ENCODE measurements around the gene GPATCH8. TPM values are rescaled to one million over a fixed set of nuclear protein-coding genes. Genes with fewer than 3 reads are reported as not detected.

The GPATCH8 gene
- total and polyA plus RNA-seq, 10 of the 15 experiments (the other 5 are each of a cell fraction or from before 2014, with no cell fraction given): 11.7 to 45.1 (median 21.3) TPM

DNA sequence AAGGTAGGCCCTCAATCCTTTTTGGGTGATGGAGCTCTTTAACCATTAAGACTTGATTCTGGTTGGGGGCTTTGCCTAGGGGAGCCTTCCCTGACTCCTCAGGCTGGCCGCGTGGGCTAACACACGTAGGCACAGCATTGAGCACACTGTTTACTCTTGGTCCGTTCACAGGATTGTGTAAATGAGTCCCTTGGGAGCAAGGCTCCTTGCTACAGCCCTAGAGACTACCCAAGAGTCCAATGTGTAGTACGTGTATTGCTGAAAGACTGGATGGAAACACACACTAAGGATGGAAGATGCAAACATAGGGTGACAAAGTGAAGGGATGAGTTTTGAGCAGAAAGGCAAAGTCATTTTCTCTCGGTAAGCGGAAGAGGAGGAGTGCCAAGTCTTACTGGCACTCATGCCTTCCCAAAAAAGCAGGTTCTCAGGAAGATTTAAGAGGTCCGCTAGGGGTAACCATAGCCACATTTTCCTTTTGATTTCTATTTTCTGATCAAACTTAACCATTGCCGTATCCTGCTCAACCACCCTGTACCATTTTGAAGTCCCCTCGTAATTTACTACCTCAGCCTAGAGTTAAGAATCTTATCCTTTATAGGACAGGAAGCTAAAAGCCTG, 112.8 kb downstream of the GPATCH8 start:
- ChIA-PET SMC1A (ENCODE audit: uncharacterized antibody, unreplicated experiment) (interaction anchor here (1.0 kb wide), 1 partner anchor 25 kb away, joined by 3 read pairs; no protein-coding TSS in a partner anchor), CTCF (no interaction called here), RAD21 (ENCODE audit: unreplicated experiment) (interaction anchor here (0.6 kb wide), 1 partner anchor 433 kb away, joined by 3 read pairs; no protein-coding TSS in a partner anchor), POLR2A (interaction anchor here (0.5 kb wide), 1 partner anchor 433 kb away, joined by 5 read pairs; no protein-coding TSS in a partner anchor)
- TF ChIP-seq, protein P1, sequence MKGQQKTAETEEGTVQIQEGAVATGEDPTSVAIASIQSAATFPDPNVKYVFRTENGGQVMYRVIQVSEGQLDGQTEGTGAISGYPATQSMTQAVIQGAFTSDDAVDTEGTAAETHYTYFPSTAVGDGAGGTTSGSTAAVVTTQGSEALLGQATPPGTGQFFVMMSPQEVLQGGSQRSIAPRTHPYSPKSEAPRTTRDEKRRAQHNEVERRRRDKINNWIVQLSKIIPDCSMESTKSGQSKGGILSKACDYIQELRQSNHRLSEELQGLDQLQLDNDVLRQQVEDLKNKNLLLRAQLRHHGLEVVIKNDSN (IDR thresholded peaks at IDR 0.05; ENCODE audit: borderline replicate concordance, extremely low read length, insufficient read depth, low read depth, low read length): no peak
- TF ChIP-seq LARP7 (IDR thresholded peaks at IDR 0.05): no peak
- TF ChIP-seq CHD4 (IDR thresholded peaks at IDR 0.05): no peak
- TF ChIP-seq, protein P2, sequence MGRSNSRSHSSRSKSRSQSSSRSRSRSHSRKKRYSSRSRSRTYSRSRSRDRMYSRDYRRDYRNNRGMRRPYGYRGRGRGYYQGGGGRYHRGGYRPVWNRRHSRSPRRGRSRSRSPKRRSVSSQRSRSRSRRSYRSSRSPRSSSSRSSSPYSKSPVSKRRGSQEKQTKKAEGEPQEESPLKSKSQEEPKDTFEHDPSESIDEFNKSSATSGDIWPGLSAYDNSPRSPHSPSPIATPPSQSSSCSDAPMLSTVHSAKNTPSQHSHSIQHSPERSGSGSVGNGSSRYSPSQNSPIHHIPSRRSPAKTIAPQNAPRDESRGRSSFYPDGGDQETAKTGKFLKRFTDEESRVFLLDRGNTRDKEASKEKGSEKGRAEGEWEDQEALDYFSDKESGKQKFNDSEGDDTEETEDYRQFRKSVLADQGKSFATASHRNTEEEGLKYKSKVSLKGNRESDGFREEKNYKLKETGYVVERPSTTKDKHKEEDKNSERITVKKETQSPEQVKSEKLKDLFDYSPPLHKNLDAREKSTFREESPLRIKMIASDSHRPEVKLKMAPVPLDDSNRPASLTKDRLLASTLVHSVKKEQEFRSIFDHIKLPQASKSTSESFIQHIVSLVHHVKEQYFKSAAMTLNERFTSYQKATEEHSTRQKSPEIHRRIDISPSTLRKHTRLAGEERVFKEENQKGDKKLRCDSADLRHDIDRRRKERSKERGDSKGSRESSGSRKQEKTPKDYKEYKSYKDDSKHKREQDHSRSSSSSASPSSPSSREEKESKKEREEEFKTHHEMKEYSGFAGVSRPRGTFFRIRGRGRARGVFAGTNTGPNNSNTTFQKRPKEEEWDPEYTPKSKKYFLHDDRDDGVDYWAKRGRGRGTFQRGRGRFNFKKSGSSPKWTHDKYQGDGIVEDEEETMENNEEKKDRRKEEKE (IDR thresholded peaks at IDR 0.05): no peak
- TF ChIP-seq, protein P3, sequence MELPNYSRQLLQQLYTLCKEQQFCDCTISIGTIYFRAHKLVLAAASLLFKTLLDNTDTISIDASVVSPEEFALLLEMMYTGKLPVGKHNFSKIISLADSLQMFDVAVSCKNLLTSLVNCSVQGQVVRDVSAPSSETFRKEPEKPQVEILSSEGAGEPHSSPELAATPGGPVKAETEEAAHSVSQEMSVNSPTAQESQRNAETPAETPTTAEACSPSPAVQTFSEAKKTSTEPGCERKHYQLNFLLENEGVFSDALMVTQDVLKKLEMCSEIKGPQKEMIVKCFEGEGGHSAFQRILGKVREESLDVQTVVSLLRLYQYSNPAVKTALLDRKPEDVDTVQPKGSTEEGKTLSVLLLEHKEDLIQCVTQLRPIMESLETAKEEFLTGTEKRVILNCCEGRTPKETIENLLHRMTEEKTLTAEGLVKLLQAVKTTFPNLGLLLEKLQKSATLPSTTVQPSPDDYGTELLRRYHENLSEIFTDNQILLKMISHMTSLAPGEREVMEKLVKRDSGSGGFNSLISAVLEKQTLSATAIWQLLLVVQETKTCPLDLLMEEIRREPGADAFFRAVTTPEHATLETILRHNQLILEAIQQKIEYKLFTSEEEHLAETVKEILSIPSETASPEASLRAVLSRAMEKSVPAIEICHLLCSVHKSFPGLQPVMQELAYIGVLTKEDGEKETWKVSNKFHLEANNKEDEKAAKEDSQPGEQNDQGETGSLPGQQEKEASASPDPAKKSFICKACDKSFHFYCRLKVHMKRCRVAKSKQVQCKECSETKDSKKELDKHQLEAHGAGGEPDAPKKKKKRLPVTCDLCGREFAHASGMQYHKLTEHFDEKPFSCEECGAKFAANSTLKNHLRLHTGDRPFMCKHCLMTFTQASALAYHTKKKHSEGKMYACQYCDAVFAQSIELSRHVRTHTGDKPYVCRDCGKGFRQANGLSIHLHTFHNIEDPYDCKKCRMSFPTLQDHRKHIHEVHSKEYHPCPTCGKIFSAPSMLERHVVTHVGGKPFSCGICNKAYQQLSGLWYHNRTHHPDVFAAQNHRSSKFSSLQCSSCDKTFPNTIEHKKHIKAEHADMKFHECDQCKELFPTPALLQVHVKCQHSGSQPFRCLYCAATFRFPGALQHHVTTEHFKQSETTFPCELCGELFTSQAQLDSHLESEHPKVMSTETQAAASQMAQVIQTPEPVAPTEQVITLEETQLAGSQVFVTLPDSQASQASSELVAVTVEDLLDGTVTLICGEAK (IDR thresholded peaks at IDR 0.05; ENCODE audit: borderline replicate concordance): no peak
- TF ChIP-seq SMAD1 (IDR thresholded peaks at IDR 0.05; ENCODE audit: low read depth, partially characterized antibody): no peak
- TF ChIP-seq ZNF24 (IDR thresholded peaks at IDR 0.05): no peak
- no peak for TF ChIP-seq JUND (IDR thresholded peaks at IDR 0.05; ENCODE audit: low read depth, low read length)
- TF ChIP-seq IKZF1 (conservative IDR thresholded peaks at IDR 0.05): no peak
- no peak for TF ChIP-seq TCF7 (IDR thresholded peaks at IDR 0.05; ENCODE audit: borderline replicate concordance)
- no peak for TF ChIP-seq DPF2 (IDR thresholded peaks at IDR 0.05)
- TF ChIP-seq IKZF2 (IDR thresholded peaks at IDR 0.05): no peak
- no peak for TF ChIP-seq IRF4 (IDR thresholded peaks at IDR 0.05; ENCODE audit: low read depth, low read length)
- TF ChIP-seq, protein P4, sequence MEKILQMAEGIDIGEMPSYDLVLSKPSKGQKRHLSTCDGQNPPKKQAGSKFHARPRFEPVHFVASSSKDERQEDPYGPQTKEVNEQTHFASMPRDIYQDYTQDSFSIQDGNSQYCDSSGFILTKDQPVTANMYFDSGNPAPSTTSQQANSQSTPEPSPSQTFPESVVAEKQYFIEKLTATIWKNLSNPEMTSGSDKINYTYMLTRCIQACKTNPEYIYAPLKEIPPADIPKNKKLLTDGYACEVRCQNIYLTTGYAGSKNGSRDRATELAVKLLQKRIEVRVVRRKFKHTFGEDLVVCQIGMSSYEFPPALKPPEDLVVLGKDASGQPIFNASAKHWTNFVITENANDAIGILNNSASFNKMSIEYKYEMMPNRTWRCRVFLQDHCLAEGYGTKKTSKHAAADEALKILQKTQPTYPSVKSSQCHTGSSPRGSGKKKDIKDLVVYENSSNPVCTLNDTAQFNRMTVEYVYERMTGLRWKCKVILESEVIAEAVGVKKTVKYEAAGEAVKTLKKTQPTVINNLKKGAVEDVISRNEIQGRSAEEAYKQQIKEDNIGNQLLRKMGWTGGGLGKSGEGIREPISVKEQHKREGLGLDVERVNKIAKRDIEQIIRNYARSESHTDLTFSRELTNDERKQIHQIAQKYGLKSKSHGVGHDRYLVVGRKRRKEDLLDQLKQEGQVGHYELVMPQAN (conservative IDR thresholded peaks at IDR 0.05): no peak
- Histone ChIP-seq H4K20me1 (ENCODE audit: control insufficient read depth, insufficient read depth) (no peaks in the 10 kb centered on the region), H3K4me3 (no peak overlapping the region), H3K27ac (ENCODE audit: control insufficient read depth, insufficient read depth) (no peak overlapping the region), H3K27me3 (replicated peaks in 1 of 2; ENCODE audit: control insufficient read depth in 2 of 2, insufficient read depth in 2 of 2, low read length in 1 of 2) (no peaks in the 10 kb centered on the region; a peak in 1 of 4 replicates), H3K79me2 (ENCODE audit: control insufficient read depth, insufficient read depth, low read length) (no peaks in the 10 kb centered on the region), H3K9me3 (replicated peaks; ENCODE audit: control insufficient read depth, insufficient read depth, low read length) (no peaks in the 10 kb centered on the region), H3K4me1 (ENCODE audit: control insufficient read depth, insufficient read depth, low read length) (peaks cover 3% of the 10 kb centered on the region; the same call in 1 of the 2 replicates), H3K9ac (ENCODE audit: control insufficient read depth, insufficient read depth, low read length) (no peak overlapping the region), H3K36me3 (ENCODE audit: control insufficient read depth in 2 of 2, insufficient read depth in 2 of 2, low read length in 1 of 2) (no peaks in the 10 kb centered on the region), H3K4me2 (ENCODE audit: control insufficient read depth, insufficient read depth) (no peak overlapping the region), H2AFZ (ENCODE audit: control insufficient read depth, low read depth, low read length) (no peak overlapping the region; the same call in 1 of the 2 replicates)
- intact Hi-C loops (cut with micrococcal nuclease; ENCODE audit: unreplicated experiment) (no loop called here), in situ Hi-C loops (cut with MboI) (no loop called here)
- ATAC-seq: no peak
- no TSS peak for BruUV-seq (replicated peaks)
- DNase-seq (ENCODE audit: low read depth, low spot score): no peak
- no peak for FAIRE-seq
- WGBS (ENCODE audit: insufficient coverage, insufficient replicate concordance, low lambda C conversion rate, missing lambda C conversion rate): 68% methylated on average over 10 of the region's 10 CpGs

All from GM12878 (cell line).